H1 (cell line): ENCODE measurements around the gene ACACA. TPM values are rescaled to one million over a fixed set of nuclear protein-coding genes. Genes with fewer than 3 reads are reported as not detected.

Experiments
- CTCF ChIA-PET: fragments of 300-600 bp; sonication (Branson Sonifier 250); formaldehyde crosslinking; loops from one replicate; lab custom pipeline; 2021; ENCODE audit not compliant: partially characterized antibody; lab: Charles Lee
- POLR2A ChIA-PET: fragments of 300-600 bp; sonication (Branson Sonifier 250); formaldehyde crosslinking; loops from one replicate; lab custom pipeline; 2021; ENCODE audit warnings: inconsistent platforms; ENCODE audit not compliant: partially characterized antibody; lab: Charles Lee
- DNase-seq, 2 experiments: peaks; one replicate each; pipeline versions ENCODE4 v3.0.0 to v3.0.0-alpha.2; 2010 to 2022; ENCODE audit warnings: low spot score in 2 of 2, low read depth in 1 of 2, mixed read lengths in 1 of 2
- FAIRE-seq: peaks from 2 replicates; lab custom pipeline; 2011; peaks lifted over from hg19 to GRCh38; lab: Jason Lieb, UNC
- H2AFZ ChIP-seq: 2 replicates; pipeline ENCODE4 v1.8.1; 2012; ENCODE audit warnings: low read length, inconsistent platforms
- H2AK5ac ChIP-seq: 2 replicates; pipeline ENCODE4 v1.6.1; 2013; ENCODE audit warnings: low read depth, low read length
- H2BK120ac ChIP-seq: replicated peaks from 2 replicates; pipeline ENCODE3; 2013; ENCODE audit warnings: low read depth, low read length, inconsistent platforms
- H2BK12ac ChIP-seq: 2 replicates; pipeline ENCODE4 v1.6.1; 2013; ENCODE audit warnings: low read depth, low read length
- H2BK15ac ChIP-seq: 2 replicates; pipeline ENCODE4 v1.6.1; 2013; ENCODE audit warnings: low read length
- H2BK20ac ChIP-seq: 2 replicates; pipeline ENCODE4 v1.6.1; 2013; ENCODE audit warnings: low read length
- H2BK5ac ChIP-seq: 2 replicates; pipeline ENCODE4 v1.6.1; 2013; ENCODE audit warnings: low read depth, low read length
- H3K14ac ChIP-seq: 2 replicates; pipeline ENCODE4 v1.6.1; 2013; ENCODE audit warnings: inconsistent platforms; ENCODE audit not compliant: insufficient read length
- H3K18ac ChIP-seq: 2 replicates; pipeline ENCODE4 v1.6.1; 2013; ENCODE audit warnings: low read length; ENCODE audit errors: extremely low read depth
- H3K23ac ChIP-seq: 2 replicates; pipeline ENCODE4 v1.6.1; 2013; ENCODE audit warnings: inconsistent platforms; ENCODE audit not compliant: insufficient read length
- H3K23me2 ChIP-seq: 2 replicates; pipeline ENCODE4 v1.6.1; 2013; ENCODE audit warnings: low read depth, low read length
- H3K27ac ChIP-seq: 2 replicates; pipeline ENCODE4 v1.6.1; 2011; ENCODE audit warnings: low read depth, low read length, inconsistent platforms
- H3K27me3 ChIP-seq, 4 experiments: replicated peaks in 1 of 4; 1 replicate in 1 of 4; 2 replicates in 3 of 4; pipeline versions ENCODE4 v1.6.1 to v1.8.1; 2011 to 2013; ENCODE audit warnings: low read length in 3 of 4, mild to moderate bottlenecking in 3 of 4, inconsistent platforms in 2 of 4, mixed read lengths in 2 of 4, moderate library complexity in 1 of 4; ENCODE audit not compliant: control insufficient read depth in 3 of 4, insufficient read depth in 3 of 4; ENCODE audit errors: extremely low read depth in 1 of 4
- H3K36me3 ChIP-seq, 4 experiments: 2 replicates each; pipeline versions ENCODE4 v1.6.1 to v1.8.1; 2011 to 2013; ENCODE audit warnings: mild to moderate bottlenecking in 4 of 4, low read length in 3 of 4, moderate library complexity in 2 of 4, control low read depth in 1 of 4, inconsistent platforms in 1 of 4; ENCODE audit not compliant: insufficient read depth in 4 of 4, control insufficient read depth in 2 of 4
- H3K4ac ChIP-seq: replicated peaks from 2 replicates; pipeline ENCODE3; 2013; ENCODE audit warnings: low read length, low read depth, mixed read lengths, inconsistent platforms; ENCODE audit not compliant: insufficient read length
- H3K4me1 ChIP-seq, 4 experiments: replicated peaks in 1 of 4; 1 replicate in 1 of 4; 2 replicates in 3 of 4; pipeline versions ENCODE4 v1.6.1 to v1.8.1; 2011 to 2013; ENCODE audit warnings: low read length in 3 of 4, inconsistent platforms in 2 of 4, mixed read lengths in 1 of 4; ENCODE audit not compliant: insufficient read depth in 4 of 4, control insufficient read depth in 3 of 4
- H3K4me2 ChIP-seq, 2 experiments: 2 replicates each; pipeline versions ENCODE4 v1.6.1 to v1.8.1; 2011 to 2013; ENCODE audit warnings: low read depth in 2 of 2, low read length in 2 of 2, control low read depth in 1 of 2, inconsistent platforms in 1 of 2, mild to moderate bottlenecking in 1 of 2; ENCODE audit not compliant: insufficient read depth in 1 of 2
- H3K4me3 ChIP-seq, 4 experiments: fragments of 200-600, 300-600 bp in 1 of 4; sonication (generic), shearing (Covaris generic), sonication (Bioruptor Twin) in 1 of 4; 2 replicates each; pipeline versions ENCODE4 v1.5.1 to v1.8.1; 2011 to 2016; ENCODE audit warnings: low read length in 4 of 4, low read depth in 3 of 4, control low read depth in 2 of 4, inconsistent platforms in 2 of 4, mild to moderate bottlenecking in 2 of 4, mixed read lengths in 1 of 4, moderate library complexity in 1 of 4; ENCODE audit not compliant: insufficient read depth in 2 of 4; ENCODE audit errors: extremely low read depth in 1 of 4
- H3K56ac ChIP-seq: replicated peaks from 2 replicates; pipeline ENCODE3; 2013; ENCODE audit warnings: low read depth, mild to moderate bottlenecking, mixed read lengths, low read length, inconsistent platforms; ENCODE audit not compliant: insufficient read length
- H3K79me1 ChIP-seq: 2 replicates; pipeline ENCODE4 v1.6.1; 2013; ENCODE audit warnings: low read depth, low read length, control low read depth
- H3K79me2 ChIP-seq, 2 experiments: 2 replicates each; pipeline versions ENCODE4 v1.6.1 to v1.8.1; 2012 to 2013; ENCODE audit warnings: low read length in 2 of 2, mild to moderate bottlenecking in 2 of 2, inconsistent platforms in 1 of 2; ENCODE audit not compliant: insufficient read depth in 2 of 2, control insufficient read depth in 1 of 2
- H3K9ac ChIP-seq, 4 experiments: replicated peaks in 1 of 4; 1 replicate in 1 of 4; 2 replicates in 3 of 4; pipeline versions ENCODE4 v1.6.1 to v1.8.1; 2011 to 2013; ENCODE audit warnings: low read depth in 3 of 4, low read length in 3 of 4, control low read depth in 2 of 4, mild to moderate bottlenecking in 2 of 4, moderate library complexity in 2 of 4, inconsistent platforms in 1 of 4; ENCODE audit errors: extremely low read depth in 1 of 4
- H3K9me3 ChIP-seq, 2 experiments: 2 replicates each; pipeline versions ENCODE4 v1.6.1 to v1.8.1; 2012 to 2013; ENCODE audit warnings: mild to moderate bottlenecking in 2 of 2, moderate library complexity in 2 of 2, control low read depth in 1 of 2, inconsistent platforms in 1 of 2, low read depth in 1 of 2, low read length in 1 of 2, mixed read lengths in 1 of 2; ENCODE audit not compliant: insufficient read depth in 2 of 2
- H4K20me1 ChIP-seq, 2 experiments: replicated peaks in 1 of 2; 2 replicates each; pipeline versions ENCODE3 to v1.8.1; 2011 to 2013; ENCODE audit warnings: inconsistent platforms in 2 of 2, low read length in 2 of 2, mild to moderate bottlenecking in 1 of 2; ENCODE audit not compliant: insufficient read depth in 2 of 2, control insufficient read depth in 1 of 2
- H4K5ac ChIP-seq: 2 replicates; pipeline ENCODE4 v1.6.1; 2013; ENCODE audit warnings: low read length, low read depth, mixed read lengths, inconsistent platforms; ENCODE audit not compliant: insufficient read length
- H4K8ac ChIP-seq: 2 replicates; pipeline ENCODE4 v1.8.0; 2013; ENCODE audit warnings: mild to moderate bottlenecking, moderate library complexity, low read length, inconsistent platforms; ENCODE audit not compliant: insufficient read depth; ENCODE audit errors: extremely low read depth
- H4K91ac ChIP-seq: replicated peaks from 2 replicates; pipeline ENCODE3; 2013; ENCODE audit warnings: low read length, mixed read lengths, inconsistent platforms; ENCODE audit not compliant: insufficient read length
- ASH2L ChIP-seq: fragments of 200-600, 300-600 bp; sonication (generic); IDR thresholded peaks from one replicate; pipeline ENCODE4 v1.7.1; 2017; ENCODE audit warnings: low read length
- BCL11A ChIP-seq, 2 experiments: IDR thresholded peaks; one replicate each; pipeline ENCODE4 v1.6.1; 2011; ENCODE audit warnings: low read depth in 2 of 2, low read length in 2 of 2, mild to moderate bottlenecking in 2 of 2
- CHD1 ChIP-seq: IDR thresholded peaks from 2 replicates; pipeline ENCODE4 v1.6.1; 2012; ENCODE audit warnings: low read depth, low read length, improper control_type of control experiment
- CHD2 ChIP-seq: IDR thresholded peaks from 2 replicates; pipeline ENCODE4 v1.6.1; 2012; ENCODE audit warnings: low read length, improper control_type of control experiment
- EP300 ChIP-seq, 2 experiments: IDR thresholded peaks; 1 replicate in 1 of 2; 2 replicates in 1 of 2; pipeline ENCODE4 v1.6.1; 2011 to 2012; ENCODE audit warnings: low read depth in 2 of 2, low read length in 2 of 2, mild to moderate bottlenecking in 2 of 2, borderline replicate concordance in 1 of 2, inconsistent platforms in 1 of 2, moderate library complexity in 1 of 2
- JUND ChIP-seq: IDR thresholded peaks from 2 replicates; pipeline ENCODE4 v1.6.1; 2011; ENCODE audit warnings: mild to moderate bottlenecking, improper control_type of control experiment, low read length
- KDM1A ChIP-seq: fragments of 200-600, 300-600 bp; sonication (generic); IDR thresholded peaks from 2 replicates; pipeline ENCODE4 v1.7.1; 2016; ENCODE audit warnings: mild to moderate bottlenecking, low read length, borderline replicate concordance
- NRF1 ChIP-seq: IDR thresholded peaks from 2 replicates; pipeline ENCODE4 v1.6.1; 2011; ENCODE audit warnings: mild to moderate bottlenecking, low read depth, low read length, improper control_type of control experiment
- PHF8 ChIP-seq: fragments of 200-600 bp; sonication (generic); conservative IDR thresholded peaks from 2 replicates; pipeline ENCODE4 v1.7.1; 2012; ENCODE audit warnings: low read depth, mild to moderate bottlenecking, inconsistent platforms, low read length, moderate library complexity
- SIX5 ChIP-seq: IDR thresholded peaks from 2 replicates; pipeline ENCODE4 v1.6.1; 2011; ENCODE audit warnings: mild to moderate bottlenecking, low read depth, low read length
- SP2 ChIP-seq: IDR thresholded peaks from 2 replicates; pipeline ENCODE4 v1.6.1; 2012; ENCODE audit warnings: mild to moderate bottlenecking, low read length, inconsistent platforms
- TCF12 ChIP-seq: IDR thresholded peaks from 2 replicates; pipeline ENCODE4 v1.6.1; 2011; ENCODE audit warnings: low read depth, mild to moderate bottlenecking, low read length
- WGBS, 2 experiments: shearing (Covaris generic) in 1 of 2; methylation state at CpG; one replicate each; pipeline versions ENCODE4 v1.1.6 to v1.1.7; 2013 to 2015; ENCODE audit warnings: low lambda C conversion rate in 2 of 2, mixed read lengths in 2 of 2, inconsistent platforms in 1 of 2, low coverage in 1 of 2, missing lambda C conversion rate in 1 of 2; ENCODE audit not compliant: insufficient replicate concordance in 2 of 2, insufficient coverage in 1 of 2, insufficient read length in 1 of 2; ENCODE audit errors: extremely low coverage in 1 of 2, missing lambda C conversion rate in 1 of 2; 5-methylcytosine and 5-hydroxymethylcytosine counted together
- polyA plus RNA-seq, 7 experiments: library from polyadenylated mRNA; depleted of rRNA in 3 of 7; stranded (reverse) in 5 of 7; unstranded in 2 of 7; fragments of >200 nt in 5 of 7; fragments of 200-250 nt in 2 of 7; gene quantifications; 1 replicate in 5 of 7; 2 replicates in 1 of 7; 4 replicates in 1 of 7; pipeline versions ENCODE4 v1.2.1 to v1.2.3, GENCODE V29; 2011 to 2013; ENCODE audit warnings: missing spikeins in 2 of 7, mixed read lengths in 2 of 7
- total RNA-seq: library from RNA; stranded (reverse); fragmentation: NEBNext Ultra II Directional; extraction: Animal tissue kit (Norgen Biotek cat#: 25700); gene quantifications from 2 replicates; pipeline ENCODE4 v1.2.1, GENCODE V29; 2021
- TF ChIP-seq, protein P1 (sequence below), 3 experiments: IDR thresholded peaks; 1 replicate in 2 of 3; 2 replicates in 1 of 3; pipeline versions ENCODE4 v1.5.1 to v1.6.1; 2011; ENCODE audit warnings: low read length in 3 of 3, mild to moderate bottlenecking in 3 of 3, inconsistent platforms in 2 of 3, low read depth in 1 of 3, moderate library complexity in 1 of 3; ENCODE audit not compliant: insufficient read depth in 1 of 3; ENCODE audit errors: control extremely low read depth in 1 of 3

The ACACA gene
- total and polyA plus RNA-seq, 2 of the 8 experiments (the other 6 are each of a cell fraction or from before 2014, with no cell fraction given): 74.0 to 160 TPM

DNA sequence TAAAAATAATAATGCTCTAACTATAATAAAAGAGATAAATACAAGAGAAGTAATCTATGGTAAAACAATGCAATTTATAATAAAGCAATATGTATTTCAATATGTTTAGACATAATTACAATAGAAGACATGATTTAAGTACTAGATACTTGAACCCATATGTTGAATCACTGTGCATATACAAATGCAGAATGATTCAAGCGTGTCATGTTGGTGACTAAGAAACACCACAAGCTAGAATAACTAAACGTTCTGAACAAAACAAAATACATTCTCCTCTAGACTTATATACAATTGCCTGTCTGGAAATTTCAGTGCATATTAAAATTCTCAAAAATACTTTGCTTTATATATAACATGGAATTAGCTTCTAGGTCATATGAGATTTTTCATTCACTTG lies 11.2 kb upstream of the ACACA start:
- Histone ChIP-seq H3K18ac (no peak overlapping the region), H2BK5ac (no peak overlapping the region), H3K79me2 (no peaks in the 10 kb centered on the region), H2BK12ac (no peak overlapping the region), H3K56ac (no peak overlapping the region), H3K4me3 (no peak overlapping the region), H2BK20ac (no peak overlapping the region), H3K9me3 (no peaks in the 10 kb centered on the region), H3K27ac (no peak overlapping the region), H4K20me1 (no peaks in the 10 kb centered on the region), H3K23ac (no peak overlapping the region), H3K4ac (no peak overlapping the region), H2BK120ac (no peak overlapping the region), H2BK15ac (no peak overlapping the region), H4K91ac (no peak overlapping the region), H3K4me1 (no peaks in the 10 kb centered on the region), H2AFZ (no peak overlapping the region), H3K23me2 (no peaks in the 10 kb centered on the region), H3K36me3 (peaks cover 6 to 13% (median 10%) of the 10 kb centered on the region in 4 experiments; a peak in 6 of 8 replicates), H3K4me2 (no peak overlapping the region), H3K9ac (no peak overlapping the region), H4K5ac (no peak overlapping the region), H2AK5ac (no peak overlapping the region), H3K79me1 (no peaks in the 10 kb centered on the region), H3K14ac (no peak overlapping the region), H4K8ac (no peak overlapping the region), H3K27me3 (no peaks in the 10 kb centered on the region)
- DNase-seq (no peak), FAIRE-seq (no peak)
- ChIA-PET POLR2A (interaction anchor here (2.0 kb wide), 1 partner anchor 9 kb away, joined by 4 read pairs; no protein-coding TSS in a partner anchor), CTCF (no interaction called here)
- 86% methylated on average over 2 of the region's 2 CpGs; no CpG with 5 or more reads in 1 of the 2 experiments for WGBS, 2 experiments
- TF ChIP-seq TCF12 (no peak), SP2 (no peak), SIX5 (no peak), CHD2 (no peak), JUND (no peak), PHF8 (no peak), ASH2L (no peak), CHD1 (no peak), KDM1A (no peak), NRF1 (no peak), BCL11A (IDR thresholded peaks at IDR 0.05; ENCODE audit: low read depth in 2 of 2, low read length in 2 of 2) (no peak), EP300 (IDR thresholded peaks at IDR 0.05; ENCODE audit: borderline replicate concordance in 1 of 2, low read depth in 2 of 2, low read length in 2 of 2) (no peak)
- TF ChIP-seq, protein P1, sequence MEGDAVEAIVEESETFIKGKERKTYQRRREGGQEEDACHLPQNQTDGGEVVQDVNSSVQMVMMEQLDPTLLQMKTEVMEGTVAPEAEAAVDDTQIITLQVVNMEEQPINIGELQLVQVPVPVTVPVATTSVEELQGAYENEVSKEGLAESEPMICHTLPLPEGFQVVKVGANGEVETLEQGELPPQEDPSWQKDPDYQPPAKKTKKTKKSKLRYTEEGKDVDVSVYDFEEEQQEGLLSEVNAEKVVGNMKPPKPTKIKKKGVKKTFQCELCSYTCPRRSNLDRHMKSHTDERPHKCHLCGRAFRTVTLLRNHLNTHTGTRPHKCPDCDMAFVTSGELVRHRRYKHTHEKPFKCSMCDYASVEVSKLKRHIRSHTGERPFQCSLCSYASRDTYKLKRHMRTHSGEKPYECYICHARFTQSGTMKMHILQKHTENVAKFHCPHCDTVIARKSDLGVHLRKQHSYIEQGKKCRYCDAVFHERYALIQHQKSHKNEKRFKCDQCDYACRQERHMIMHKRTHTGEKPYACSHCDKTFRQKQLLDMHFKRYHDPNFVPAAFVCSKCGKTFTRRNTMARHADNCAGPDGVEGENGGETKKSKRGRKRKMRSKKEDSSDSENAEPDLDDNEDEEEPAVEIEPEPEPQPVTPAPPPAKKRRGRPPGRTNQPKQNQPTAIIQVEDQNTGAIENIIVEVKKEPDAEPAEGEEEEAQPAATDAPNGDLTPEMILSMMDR (IDR thresholded peaks at IDR 0.05; ENCODE audit: control extremely low read depth in 1 of 3, insufficient read depth in 1 of 3, low read depth in 1 of 3, low read length in 3 of 3): no peak
